Caco-2 (cell line): ENCODE data around the gene ANXA5. TPM values are rescaled to one million over a fixed set of nuclear protein-coding genes. Genes with fewer than 3 reads are reported as not detected.

Source experiments
- BruUV-seq: library from RNA; stranded (reverse); fragments of 400-500 nt; replicated peaks from 2 replicates; lab custom pipeline; 2021; lab: Mats Ljungman, UMichigan
- CTCF ChIA-PET: fragments of 300-600 bp; sonication (Branson Sonifier 250); formaldehyde crosslinking; loops from one replicate; lab custom pipeline; 2022; ENCODE audit warnings: antibody characterized with exemption; lab: Charles Lee
- POLR2A ChIA-PET: fragments of 300-600 bp; sonication (Branson Sonifier 250); formaldehyde crosslinking; loops from one replicate; lab custom pipeline; 2022; ENCODE audit warnings: antibody characterized with exemption; lab: Charles Lee
- DNase-seq, 2 experiments: peaks; one replicate each; pipeline versions ENCODE4 v3.0.0 to v3.0.0-alpha.2; 2020 to 2022
- H3K27me3 ChIP-seq: replicated peaks from 2 replicates; pipeline ENCODE4 v1.6.0; 2011; ENCODE audit warnings: low read length; ENCODE audit not compliant: control insufficient read depth, insufficient read depth
- H3K36me3 ChIP-seq: 2 replicates; pipeline ENCODE4 v1.5.1; 2011; ENCODE audit warnings: low read length; ENCODE audit not compliant: control insufficient read depth, insufficient read depth
- H3K4me1 ChIP-seq: fragments of 250-450 bp; sonication (Bioruptor Pico); 2 replicates; pipeline ENCODE4 v1.5.1; 2020; ENCODE audit warnings: mild to moderate bottlenecking
- H3K4me3 ChIP-seq: 2 replicates; pipeline ENCODE4 v1.5.1; 2011; ENCODE audit warnings: low read depth, mild to moderate bottlenecking, control low read depth, low read length
- H3K9me3 ChIP-seq: fragments of 250-450 bp; sonication (Bioruptor Pico); 2 replicates; pipeline ENCODE4 v1.5.1; 2020; ENCODE audit warnings: mild to moderate bottlenecking, moderate library complexity
- H3K27ac Mint-ChIP-seq: one replicate; pipeline ENCODE4 v1.8.0; 2022; ENCODE audit warnings: mixed read lengths; ENCODE audit not compliant: unreplicated experiment
- H3K27me3 Mint-ChIP-seq: one replicate; pipeline ENCODE4 v1.8.0; 2022; ENCODE audit warnings: mixed read lengths; ENCODE audit not compliant: insufficient read depth, unreplicated experiment
- H3K36me3 Mint-ChIP-seq: one replicate; pipeline ENCODE4 v1.8.0; 2022; ENCODE audit warnings: mild to moderate bottlenecking, mixed read lengths; ENCODE audit not compliant: insufficient read depth, unreplicated experiment
- H3K4me1 Mint-ChIP-seq: one replicate; pipeline ENCODE4 v1.8.0; 2022; ENCODE audit warnings: low read depth, mixed read lengths; ENCODE audit not compliant: unreplicated experiment
- H3K4me3 Mint-ChIP-seq: one replicate; pipeline ENCODE4 v1.8.0; 2022; ENCODE audit warnings: mild to moderate bottlenecking, moderate library complexity, mixed read lengths; ENCODE audit not compliant: unreplicated experiment
- H3K9me3 Mint-ChIP-seq: one replicate; pipeline ENCODE4 v1.8.0; 2022; ENCODE audit warnings: mixed read lengths; ENCODE audit not compliant: unreplicated experiment
- intact Hi-C: fragments of 100-400 bp; cut with micrococcal nuclease; formaldehyde crosslinking; loops from one replicate; pipeline ENCODE4 v1.10.0; 2022; ENCODE audit not compliant: unreplicated experiment
- total RNA-seq: library from RNA; stranded (reverse); gene quantifications from 2 replicates; pipeline ENCODE4 v1.2.3, GENCODE V29; 2022
- TF ChIP-seq, protein P1 (sequence below), 2 experiments: fragments of 200-600 bp in 1 of 2; IDR thresholded peaks; 1 replicate in 1 of 2; 2 replicates in 1 of 2; pipeline versions ENCODE4 v1.5.1 to v1.8.0; 2011 to 2022; ENCODE audit warnings: antibody characterized with exemption in 1 of 2, control low read depth in 1 of 2, inconsistent platforms in 1 of 2, low read depth in 1 of 2, low read length in 1 of 2, mild to moderate bottlenecking in 1 of 2, moderate library complexity in 1 of 2; ENCODE audit not compliant: insufficient read depth in 1 of 2, severe bottlenecking in 1 of 2, unreplicated experiment in 1 of 2

The ANXA5 gene
- total RNA-seq, 1 experiment from 2014 or later, result 359 TPM

- ChIA-PET CTCF (no interaction called here), POLR2A (no interaction called here)
- H3K4me3 ChIP-seq, result no peak overlapping the region
- H3K36me3 ChIP-seq, result no peaks in the 10 kb centered on the region
- no peaks in the 10 kb centered on the region for H3K27me3 ChIP-seq
- H3K4me3 Mint-ChIP-seq, result no peak overlapping the region
- H3K9me3 Mint-ChIP-seq, result no peaks in the 10 kb centered on the region
- intact Hi-C loops, result no loop called here
- peaks cover 9% of the 10 kb centered on the region for H3K4me1 Mint-ChIP-seq
- H3K27me3 Mint-ChIP-seq, result peaks cover 3% of the 10 kb centered on the region
- TF ChIP-seq, protein P1, sequence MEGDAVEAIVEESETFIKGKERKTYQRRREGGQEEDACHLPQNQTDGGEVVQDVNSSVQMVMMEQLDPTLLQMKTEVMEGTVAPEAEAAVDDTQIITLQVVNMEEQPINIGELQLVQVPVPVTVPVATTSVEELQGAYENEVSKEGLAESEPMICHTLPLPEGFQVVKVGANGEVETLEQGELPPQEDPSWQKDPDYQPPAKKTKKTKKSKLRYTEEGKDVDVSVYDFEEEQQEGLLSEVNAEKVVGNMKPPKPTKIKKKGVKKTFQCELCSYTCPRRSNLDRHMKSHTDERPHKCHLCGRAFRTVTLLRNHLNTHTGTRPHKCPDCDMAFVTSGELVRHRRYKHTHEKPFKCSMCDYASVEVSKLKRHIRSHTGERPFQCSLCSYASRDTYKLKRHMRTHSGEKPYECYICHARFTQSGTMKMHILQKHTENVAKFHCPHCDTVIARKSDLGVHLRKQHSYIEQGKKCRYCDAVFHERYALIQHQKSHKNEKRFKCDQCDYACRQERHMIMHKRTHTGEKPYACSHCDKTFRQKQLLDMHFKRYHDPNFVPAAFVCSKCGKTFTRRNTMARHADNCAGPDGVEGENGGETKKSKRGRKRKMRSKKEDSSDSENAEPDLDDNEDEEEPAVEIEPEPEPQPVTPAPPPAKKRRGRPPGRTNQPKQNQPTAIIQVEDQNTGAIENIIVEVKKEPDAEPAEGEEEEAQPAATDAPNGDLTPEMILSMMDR (IDR thresholded peaks at IDR 0.05; ENCODE audit: insufficient read depth in 1 of 2, low read depth in 1 of 2, low read length in 1 of 2, severe bottlenecking in 1 of 2, unreplicated experiment in 1 of 2), result no peak
- no peaks in the 10 kb centered on the region for H3K36me3 Mint-ChIP-seq
- BruUV-seq, result no TSS peak
- H3K9me3 ChIP-seq, result no peaks in the 10 kb centered on the region
- no peaks in the 10 kb centered on the region for H3K4me1 ChIP-seq
- no peak for DNase-seq
- no peak overlapping the region for H3K27ac Mint-ChIP-seq
Measured at GRCh38 chr4:121738780-121739535, 42.2 kb upstream of the ANXA5 start.

GRCh38 chr4:121737846-121738554, 41.2 kb upstream of the ANXA5 start:
- Histone ChIP-seq H3K9me3 (no peaks in the 10 kb centered on the region), H3K4me1 (no peaks in the 10 kb centered on the region), H3K27me3 (no peaks in the 10 kb centered on the region), H3K4me3 (no peak overlapping the region), H3K36me3 (no peaks in the 10 kb centered on the region)
- TF ChIP-seq, protein P1 (IDR thresholded peaks at IDR 0.05; ENCODE audit: insufficient read depth in 1 of 2, low read depth in 1 of 2, low read length in 1 of 2, severe bottlenecking in 1 of 2, unreplicated experiment in 1 of 2), result no peak
- ChIA-PET POLR2A (no interaction called here), CTCF (interaction anchor here (1.4 kb wide), 1 partner anchor 546 kb away, joined by 3 read pairs; no protein-coding TSS in a partner anchor)
- Mint-ChIP-seq H3K9me3 (no peaks in the 10 kb centered on the region), H3K4me1 (peaks cover 9% of the 10 kb centered on the region), H3K27me3 (peaks cover 3% of the 10 kb centered on the region), H3K4me3 (no peak overlapping the region), H3K36me3 (no peaks in the 10 kb centered on the region), H3K27ac (no peak overlapping the region)
- DNase-seq, result no peak
- intact Hi-C loops, result loop anchor here (2.0 kb wide), 1 partner anchor 545 kb away; no protein-coding TSS in a partner anchor
- BruUV-seq, result no TSS peak

DNA sequence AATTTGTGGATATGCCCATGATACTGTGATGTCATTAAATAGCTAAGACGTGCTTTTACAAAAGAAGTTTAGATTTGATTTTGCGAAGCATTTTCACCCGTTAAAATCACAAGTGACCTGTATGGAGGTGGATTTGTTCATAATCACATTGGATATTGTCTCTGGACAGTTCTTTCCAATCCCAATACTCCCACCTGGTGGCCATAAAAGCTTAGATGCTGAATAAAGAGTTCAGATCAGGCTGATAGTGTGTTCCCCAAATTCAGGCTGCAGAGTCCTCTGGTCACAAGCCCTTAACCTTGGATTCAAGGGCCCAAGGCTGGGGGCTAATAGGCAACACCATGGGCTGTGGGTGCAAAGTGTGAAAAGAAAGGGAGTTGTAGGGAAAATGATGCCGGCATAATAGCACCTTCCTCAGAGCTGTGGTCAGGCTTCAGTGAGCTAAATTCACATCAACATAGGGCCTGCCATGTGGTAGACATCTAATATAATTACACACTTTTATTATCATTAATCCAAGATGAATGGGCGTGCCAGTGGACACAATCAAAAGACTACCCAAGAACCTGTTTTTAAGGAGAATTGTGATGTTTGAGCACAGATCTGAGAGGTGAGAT, 40.1 kb upstream of the ANXA5 start:
- no peaks in the 10 kb centered on the region for H3K4me1 ChIP-seq
- no peaks in the 10 kb centered on the region for H3K36me3 Mint-ChIP-seq
- H3K9me3 Mint-ChIP-seq, result no peaks in the 10 kb centered on the region
- peak; percentile 47 to 70 for DNase-seq
- BruUV-seq, result no TSS peak
- CTCF ChIA-PET, result interaction anchor here (0.7 to 1.4 kb wide), 7 partner anchors 40 to 545 kb away, joined by 3 to 13 read pairs (median 3); partner anchors contain the start of gene ANXA5
- peaks cover 3% of the 10 kb centered on the region for H3K27me3 Mint-ChIP-seq
- peaks cover 9% of the 10 kb centered on the region for H3K4me1 Mint-ChIP-seq
- TF ChIP-seq, protein P1 (IDR thresholded peaks at IDR 0.05; ENCODE audit: insufficient read depth in 1 of 2, low read depth in 1 of 2, low read length in 1 of 2, severe bottlenecking in 1 of 2, unreplicated experiment in 1 of 2), result peak; percentile 49 to 57
- no peak overlapping the region for H3K27ac Mint-ChIP-seq
- H3K9me3 ChIP-seq, result no peaks in the 10 kb centered on the region
- POLR2A ChIA-PET, result interaction anchor here (0.5 kb wide), 1 partner anchor 59 kb away, joined by 4 read pairs; no protein-coding TSS in a partner anchor
- no peak overlapping the region for H3K4me3 ChIP-seq
- intact Hi-C loops, result loop anchor here (1.0 to 2.0 kb wide), 4 partner anchors 79 to 544 kb away; no protein-coding TSS in a partner anchor
- H3K36me3 ChIP-seq, result no peaks in the 10 kb centered on the region
- no peaks in the 10 kb centered on the region for H3K27me3 ChIP-seq
- H3K4me3 Mint-ChIP-seq, result no peak overlapping the region
